PFSK-1 (cell line): ENCODE data around the gene DHRS2.

Experiments used
- FOXP2 ChIP-seq: optimal IDR thresholded peaks from 2 replicates; pipeline ENCODE3; 2011; ENCODE audit warnings: borderline replicate concordance, control low read depth, inconsistent platforms; ENCODE audit not compliant: insufficient read depth; ENCODE audit errors: extremely low read length, extremely low read depth
- POLR2AphosphoS5 ChIP-seq: IDR thresholded peaks from 2 replicates; pipeline ENCODE4 v1.6.1; 2012; ENCODE audit warnings: low read depth, mild to moderate bottlenecking, control low read depth, low read length, moderate library complexity
- SIN3A ChIP-seq: IDR thresholded peaks from 2 replicates; pipeline ENCODE4 v1.6.1; 2012; ENCODE audit warnings: mild to moderate bottlenecking, low read length, moderate library complexity, borderline replicate concordance; ENCODE audit not compliant: insufficient read depth
- TAF1 ChIP-seq: IDR thresholded peaks from 2 replicates; pipeline ENCODE4 v1.6.1; 2012; ENCODE audit warnings: low read length, control low read depth, borderline replicate concordance; ENCODE audit not compliant: insufficient read depth
- TF ChIP-seq, protein P1 (sequence below), 2 experiments: IDR thresholded peaks; 2 replicates each; pipeline versions ENCODE4 v1.6.1 to v1.8.0; 2011 to 2012; ENCODE audit warnings: low read depth in 2 of 2, low read length in 2 of 2, control low read depth in 1 of 2, inconsistent platforms in 1 of 2, mild to moderate bottlenecking in 1 of 2, moderate library complexity in 1 of 2; ENCODE audit not compliant: insufficient read depth in 1 of 2

The DHRS2 gene

DNA sequence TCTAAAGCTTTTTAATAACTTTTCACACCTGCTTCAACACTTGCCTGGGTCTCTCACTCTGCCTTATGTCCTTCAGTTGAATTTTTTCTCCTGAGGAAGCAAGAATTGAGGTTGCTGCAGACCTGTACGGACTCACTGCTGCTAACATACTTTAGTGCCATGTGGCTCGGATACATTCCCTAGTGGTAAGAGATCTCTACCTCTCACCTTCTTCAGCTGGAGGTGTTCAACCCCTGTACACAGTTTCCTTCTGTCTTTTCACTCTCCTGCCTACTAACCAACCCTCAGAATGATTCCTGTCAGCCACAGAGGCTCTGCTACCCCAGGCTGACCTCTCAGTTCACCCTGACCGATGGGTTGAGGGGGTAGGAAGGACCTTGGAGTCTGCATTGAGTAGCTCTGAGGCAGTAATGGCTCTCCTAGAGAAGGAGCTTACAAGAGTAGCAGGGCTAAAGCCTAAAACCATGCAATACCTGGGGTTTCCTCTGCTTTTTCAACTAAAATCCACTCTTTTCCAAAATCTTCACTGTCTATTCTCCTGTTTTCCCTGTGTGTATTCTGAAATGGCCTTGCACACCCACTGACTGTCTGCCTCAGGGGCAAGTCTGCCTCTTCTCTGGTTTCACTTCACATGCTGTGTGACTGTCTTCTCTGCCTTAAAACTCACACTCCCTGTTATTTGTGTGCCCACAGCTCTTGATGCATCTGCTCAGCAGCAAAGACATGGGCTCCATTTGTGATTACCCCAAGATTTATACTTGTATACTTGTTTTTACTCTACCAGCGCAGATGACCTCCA lies 14.0 kb upstream of the DHRS2 start:
- TF ChIP-seq FOXP2 (no peak), POLR2AphosphoS5 (no peak), SIN3A (no peak), TAF1 (no peak)
- TF ChIP-seq, protein P1, sequence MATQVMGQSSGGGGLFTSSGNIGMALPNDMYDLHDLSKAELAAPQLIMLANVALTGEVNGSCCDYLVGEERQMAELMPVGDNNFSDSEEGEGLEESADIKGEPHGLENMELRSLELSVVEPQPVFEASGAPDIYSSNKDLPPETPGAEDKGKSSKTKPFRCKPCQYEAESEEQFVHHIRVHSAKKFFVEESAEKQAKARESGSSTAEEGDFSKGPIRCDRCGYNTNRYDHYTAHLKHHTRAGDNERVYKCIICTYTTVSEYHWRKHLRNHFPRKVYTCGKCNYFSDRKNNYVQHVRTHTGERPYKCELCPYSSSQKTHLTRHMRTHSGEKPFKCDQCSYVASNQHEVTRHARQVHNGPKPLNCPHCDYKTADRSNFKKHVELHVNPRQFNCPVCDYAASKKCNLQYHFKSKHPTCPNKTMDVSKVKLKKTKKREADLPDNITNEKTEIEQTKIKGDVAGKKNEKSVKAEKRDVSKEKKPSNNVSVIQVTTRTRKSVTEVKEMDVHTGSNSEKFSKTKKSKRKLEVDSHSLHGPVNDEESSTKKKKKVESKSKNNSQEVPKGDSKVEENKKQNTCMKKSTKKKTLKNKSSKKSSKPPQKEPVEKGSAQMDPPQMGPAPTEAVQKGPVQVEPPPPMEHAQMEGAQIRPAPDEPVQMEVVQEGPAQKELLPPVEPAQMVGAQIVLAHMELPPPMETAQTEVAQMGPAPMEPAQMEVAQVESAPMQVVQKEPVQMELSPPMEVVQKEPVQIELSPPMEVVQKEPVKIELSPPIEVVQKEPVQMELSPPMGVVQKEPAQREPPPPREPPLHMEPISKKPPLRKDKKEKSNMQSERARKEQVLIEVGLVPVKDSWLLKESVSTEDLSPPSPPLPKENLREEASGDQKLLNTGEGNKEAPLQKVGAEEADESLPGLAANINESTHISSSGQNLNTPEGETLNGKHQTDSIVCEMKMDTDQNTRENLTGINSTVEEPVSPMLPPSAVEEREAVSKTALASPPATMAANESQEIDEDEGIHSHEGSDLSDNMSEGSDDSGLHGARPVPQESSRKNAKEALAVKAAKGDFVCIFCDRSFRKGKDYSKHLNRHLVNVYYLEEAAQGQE (IDR thresholded peaks at IDR 0.05; ENCODE audit: insufficient read depth in 1 of 2, low read depth in 2 of 2, low read length in 2 of 2) = no peak

DNA sequence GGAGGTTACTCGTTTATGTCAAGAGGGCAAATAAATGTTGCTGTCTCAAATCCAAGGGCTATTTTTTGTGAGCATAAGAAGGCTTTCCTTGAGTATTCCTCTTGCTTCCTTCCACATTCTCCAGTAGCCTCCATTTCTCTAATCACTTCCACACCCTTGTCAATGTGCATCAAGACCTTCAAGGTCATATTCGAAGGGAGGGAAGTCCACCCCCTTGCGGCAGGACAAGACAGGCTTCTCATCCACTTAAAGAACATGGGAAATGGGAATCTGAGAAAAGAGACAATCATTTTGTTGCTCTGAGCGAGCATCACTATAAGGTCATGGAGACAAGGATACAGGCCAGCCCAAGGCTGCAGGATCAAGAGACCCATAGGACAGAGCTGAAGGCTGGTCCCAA lies 13.2 kb upstream of the DHRS2 start:
- TF ChIP-seq, protein P1 (IDR thresholded peaks at IDR 0.05; ENCODE audit: insufficient read depth in 1 of 2, low read depth in 2 of 2, low read length in 2 of 2) = no peak
- TF ChIP-seq TAF1 = no peak
- no peak for TF ChIP-seq FOXP2
- no peak for TF ChIP-seq SIN3A
- TF ChIP-seq POLR2AphosphoS5 = no peak

DNA sequence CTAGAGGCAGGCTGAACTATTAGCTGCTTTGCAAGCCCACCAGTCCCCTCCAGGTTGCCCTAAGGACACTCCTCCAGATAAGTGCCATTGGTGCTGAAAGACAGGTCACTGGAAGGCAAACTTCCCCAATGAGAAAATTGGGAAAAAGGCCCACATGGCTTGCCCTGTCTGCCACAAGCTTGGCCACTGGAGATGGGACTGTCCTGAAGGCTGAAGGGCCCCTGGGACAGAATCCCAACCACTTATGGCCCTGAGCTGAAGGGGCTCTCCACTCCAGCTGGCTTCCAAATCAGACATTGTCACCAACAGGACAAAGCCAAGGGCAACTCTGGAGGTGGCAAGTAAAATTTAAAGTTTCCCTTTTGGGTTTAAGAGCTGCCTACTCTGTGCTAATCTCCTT lies 12.2 kb upstream of the DHRS2 start:
- TF ChIP-seq POLR2AphosphoS5 = no peak
- TF ChIP-seq SIN3A = no peak
- TF ChIP-seq, protein P1 (IDR thresholded peaks at IDR 0.05; ENCODE audit: insufficient read depth in 1 of 2, low read depth in 2 of 2, low read length in 2 of 2) = no peak
- no peak for TF ChIP-seq TAF1
- TF ChIP-seq FOXP2 = no peak

DNA sequence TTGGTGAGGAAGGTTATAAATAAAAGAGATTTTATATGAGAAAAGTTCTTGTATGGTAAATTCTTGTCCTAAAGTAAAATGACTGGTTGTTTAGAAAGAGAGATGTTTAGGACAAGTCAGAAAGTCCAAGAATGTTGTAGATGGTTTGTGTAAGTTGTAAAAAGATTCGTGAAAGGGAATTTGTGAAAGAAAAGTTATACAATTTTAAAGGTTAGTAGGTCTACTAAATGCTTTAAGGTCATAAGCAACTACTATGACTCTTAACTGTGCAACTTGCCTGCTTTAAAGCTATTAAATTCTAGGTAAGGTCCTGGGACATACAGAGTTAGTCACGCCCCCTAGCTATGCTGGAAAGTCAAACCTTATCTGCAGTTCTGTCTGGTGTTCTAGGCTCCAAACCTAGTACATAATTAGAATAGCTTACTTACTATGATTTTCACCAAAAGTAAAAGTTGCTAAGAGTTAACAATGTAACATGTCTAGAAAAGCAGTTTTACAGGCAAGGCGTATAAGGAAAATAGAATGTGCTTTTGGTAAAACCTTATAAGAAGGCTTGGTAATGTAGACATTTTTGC lies 11.2 kb upstream of the DHRS2 start:
- TF ChIP-seq, protein P1 (IDR thresholded peaks at IDR 0.05; ENCODE audit: insufficient read depth in 1 of 2, low read depth in 2 of 2, low read length in 2 of 2) = no peak
- TF ChIP-seq TAF1 (no peak), FOXP2 (no peak), SIN3A (no peak)
